Activated naive CD4-positive, alpha-beta T cell treated with anti-CD3 and anti-CD28 coated beads, Interleukin-2, amount 50 U/mL, for 72 hours (primary cell): ENCODE data around the gene PRPF6. TPM values are rescaled to one million over a fixed set of nuclear protein-coding genes. Genes with fewer than 3 reads are reported as not detected.

Experiments used
- ATAC-seq, 2 donors: fragments of 150-1000 bp; cut with Tn5 transposase; 2 replicates each; pipeline ENCODE4 v1.10.0; 2021; ENCODE audit warnings: mild to moderate bottlenecking in 2 of 2, moderate library complexity in 2 of 2
- DNase-seq, 2 donors: peaks; one replicate each; pipeline ENCODE4 v3.0.0; 2021 to 2022; ENCODE audit warnings: low spot score in 2 of 2
- H3K27ac Mint-ChIP-seq, 2 donors: one replicate each; pipeline ENCODE4 v1.8.0; 2022; ENCODE audit warnings: mild to moderate bottlenecking in 2 of 2, mixed read lengths in 2 of 2
- H3K36me3 Mint-ChIP-seq, 2 donors: one replicate each; pipeline ENCODE4 v1.8.0; 2022; ENCODE audit warnings: mixed read lengths in 2 of 2
- H3K9me3 Mint-ChIP-seq, 2 donors: one replicate each; pipeline ENCODE4 v1.8.0; 2022; ENCODE audit warnings: mixed read lengths in 2 of 2
- total RNA-seq, 2 donors: library from RNA; stranded (reverse); gene quantifications; one replicate each; pipeline ENCODE4 v1.2.3, GENCODE V29; 2022

PRPF6 gene
- total RNA-seq, 2 donors from 2014 or later, result 82.1 to 82.7 TPM

- Mint-ChIP-seq H3K27ac (no peak overlapping the region), H3K9me3 (no peaks in the 10 kb centered on the region)
Measured at GRCh38 chr20:64053841-64054661, 73.1 kb downstream of the PRPF6 start.

GRCh38 chr20:64055396-64055892 is 74.5 kb downstream of the PRPF6 start:
- H3K36me3 Mint-ChIP-seq, result no peaks in the 10 kb centered on the region
- no peak overlapping the region for H3K27ac Mint-ChIP-seq
- no peak for ATAC-seq
- DNase-seq, result no peak
- H3K9me3 Mint-ChIP-seq, result no peaks in the 10 kb centered on the region

More at GRCh38 chr20:64053841-64054661, 73.1 kb downstream of the PRPF6 start:
- no peaks in the 10 kb centered on the region for H3K36me3 Mint-ChIP-seq
- ATAC-seq, result no peak
- DNase-seq, result no peak

GRCh38 chr20:64055893-64056638 is 75.1 kb downstream of the PRPF6 start:
- ATAC-seq (no peak), DNase-seq (no peak)
- Mint-ChIP-seq H3K27ac (no peak overlapping the region), H3K9me3 (no peaks in the 10 kb centered on the region), H3K36me3 (no peaks in the 10 kb centered on the region)

GRCh38 chr20:64056639-64056888 is 75.6 kb downstream of the PRPF6 start:
- Mint-ChIP-seq H3K36me3 (no peaks in the 10 kb centered on the region), H3K9me3 (no peaks in the 10 kb centered on the region), H3K27ac (no peak overlapping the region)
- ATAC-seq (no peak), DNase-seq (no peak)

- H3K36me3 Mint-ChIP-seq, result no peaks in the 10 kb centered on the region
- no peaks in the 10 kb centered on the region for H3K9me3 Mint-ChIP-seq
- peak overlapping the region in 1 of 2 donors; percentile 74 for H3K27ac Mint-ChIP-seq
- peak in 1 of 2 donors; percentile 33 for DNase-seq
- peak; percentile 62 to 77 for ATAC-seq
Measured at GRCh38 chr20:64056889-64057627, 76.1 kb downstream of the PRPF6 start.

- no peaks in the 10 kb centered on the region for H3K9me3 Mint-ChIP-seq
- peak; percentile 78 to 94 for DNase-seq
- H3K27ac Mint-ChIP-seq, result peak overlapping the region; percentile 74
- peak; percentile 79 to 83 for ATAC-seq
- no peaks in the 10 kb centered on the region for H3K36me3 Mint-ChIP-seq
Measured at GRCh38 chr20:64057628-64058498, 76.9 kb downstream of the PRPF6 start.

GRCh38 chr20:64058536-64058935 is 77.6 kb downstream of the PRPF6 start:
- no peaks in the 10 kb centered on the region for H3K36me3 Mint-ChIP-seq
- H3K27ac Mint-ChIP-seq, result peak overlapping the region; percentile 74

GRCh38 chr20:64062276-64062595 is 81.3 kb downstream of the PRPF6 start:
- ATAC-seq (no peak), DNase-seq (no peak)
- no peaks in the 10 kb centered on the region for H3K9me3 Mint-ChIP-seq
- no peaks in the 10 kb centered on the region for H3K36me3 Mint-ChIP-seq
- H3K27ac Mint-ChIP-seq, result peak overlapping the region; percentile 80 to 85

More at GRCh38 chr20:64058536-64058935, 77.6 kb downstream of the PRPF6 start:
- H3K9me3 Mint-ChIP-seq, result no peaks in the 10 kb centered on the region
- ATAC-seq, result no peak
- peak in 1 of 2 donors; percentile 13 for DNase-seq

- peak; percentile 81 to 88 for ATAC-seq
- peak; percentile 88 to 94 for DNase-seq
- no peaks in the 10 kb centered on the region for H3K36me3 Mint-ChIP-seq
- peak within 1 kb of the TSS; percentile 85 to 93 for H3K27ac Mint-ChIP-seq
- no peaks in the 10 kb centered on the region for H3K9me3 Mint-ChIP-seq
Measured at GRCh38 chr20:64062596-64063388, 81.9 kb downstream of the PRPF6 start, which contains the start of gene TCEA2. TCEA2 (plus strand) TSS chr20:64063198; CDS start chr20:64063313, 115 bp downstream.

GRCh38 chr20:64063389-64064144 is 82.6 kb downstream of the PRPF6 start:
- peak; percentile 17 to 19 for ATAC-seq

GRCh38 chr20:64064145-64064698 is 83.3 kb downstream of the PRPF6 start:
- DNase-seq, result no peak
- no peaks in the 10 kb centered on the region for H3K36me3 Mint-ChIP-seq
- H3K27ac Mint-ChIP-seq, result peak overlapping the region; percentile 66 to 93
- no peaks in the 10 kb centered on the region for H3K9me3 Mint-ChIP-seq
- ATAC-seq, result no peak

More at GRCh38 chr20:64063389-64064144, 82.6 kb downstream of the PRPF6 start:
- no peaks in the 10 kb centered on the region for H3K9me3 Mint-ChIP-seq
- DNase-seq, result no peak
- H3K27ac Mint-ChIP-seq, result peak overlapping the region; percentile 66 to 93
- H3K36me3 Mint-ChIP-seq, result no peaks in the 10 kb centered on the region

- no peaks in the 10 kb centered on the region for H3K36me3 Mint-ChIP-seq
- ATAC-seq (no peak), DNase-seq (no peak)
- H3K9me3 Mint-ChIP-seq, result no peaks in the 10 kb centered on the region
- H3K27ac Mint-ChIP-seq, result peak overlapping the region; percentile 73 to 87
Measured at GRCh38 chr20:64065062-64065973, 84.4 kb downstream of the PRPF6 start.

- peak; percentile 64 to 77 for ATAC-seq
- Mint-ChIP-seq H3K27ac (peak overlapping the region; percentile 73 to 87), H3K36me3 (no peaks in the 10 kb centered on the region)
Measured at GRCh38 chr20:64065974-64066343, 85.0 kb downstream of the PRPF6 start.

More at GRCh38 chr20:64065974-64066343, 85.0 kb downstream of the PRPF6 start:
- DNase-seq, result peak; percentile 64 to 81
- H3K9me3 Mint-ChIP-seq, result no peaks in the 10 kb centered on the region
